NCI-H1694 treated with DMSO at 0.1 percent for 48 hours (cell line): Measurements from ENCODE around the gene NEK4.
"Not testable (repeated sequence)": the region's sequence is repeated elsewhere in the genome, so short reads cannot be mapped to it uniquely, and the experiment has no call there.

Experiments used
- DNase-seq: peaks from one replicate; lab custom pipeline; 2025; lab: John Stamatoyannopoulos, UW

Gene NEK4

GRCh38 chr3:52731590-52731989 lies 39.1 kb downstream of the NEK4 start:
- DNase-seq, result no peak

DNA sequence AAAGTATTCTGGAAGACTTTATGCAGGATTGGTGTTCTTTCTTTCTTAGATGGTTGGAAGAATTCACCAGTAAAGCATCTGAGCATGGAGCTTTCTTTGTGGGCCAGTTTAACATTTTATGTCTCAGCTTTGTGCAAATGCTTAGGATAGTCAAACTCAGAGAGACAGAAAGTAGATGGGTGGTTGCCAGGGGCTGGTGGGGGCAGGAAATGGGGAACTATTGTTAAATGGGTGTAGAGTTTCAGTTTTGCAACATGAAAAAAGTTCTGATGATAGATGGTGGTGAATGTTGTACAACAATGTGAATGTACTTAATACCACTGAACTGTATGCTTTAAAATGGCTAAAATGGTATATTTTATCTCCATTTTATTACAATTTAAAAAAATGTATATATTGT lies 40.1 kb downstream of the NEK4 start:
- DNase-seq, result no peak

- not testable (repeated sequence) for DNase-seq
Measured at GRCh38 chr3:52728753-52729152, 42.0 kb downstream of the NEK4 start.

GRCh38 chr3:52724511-52724910 lies 46.2 kb downstream of the NEK4 start:
- no peak for DNase-seq

DNA sequence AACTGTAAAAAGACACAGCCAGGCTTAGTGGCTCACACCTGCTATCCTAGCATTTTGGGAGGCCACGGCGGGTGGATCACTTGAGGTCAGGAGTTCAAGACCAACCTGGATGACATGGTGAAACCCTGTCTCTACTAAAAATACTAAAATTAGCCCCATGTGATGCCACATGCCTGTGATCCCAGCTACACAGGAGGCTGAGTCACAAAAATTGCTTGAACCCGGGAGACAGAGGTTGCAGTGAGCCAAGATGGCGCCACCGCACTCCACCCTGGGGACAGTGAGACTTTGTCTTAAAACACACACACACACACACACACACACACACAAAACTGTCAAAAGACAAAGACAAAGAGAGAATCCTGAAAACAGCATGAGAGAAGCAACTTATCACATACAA lies 46.8 kb downstream of the NEK4 start:
- no peak for DNase-seq

DNA sequence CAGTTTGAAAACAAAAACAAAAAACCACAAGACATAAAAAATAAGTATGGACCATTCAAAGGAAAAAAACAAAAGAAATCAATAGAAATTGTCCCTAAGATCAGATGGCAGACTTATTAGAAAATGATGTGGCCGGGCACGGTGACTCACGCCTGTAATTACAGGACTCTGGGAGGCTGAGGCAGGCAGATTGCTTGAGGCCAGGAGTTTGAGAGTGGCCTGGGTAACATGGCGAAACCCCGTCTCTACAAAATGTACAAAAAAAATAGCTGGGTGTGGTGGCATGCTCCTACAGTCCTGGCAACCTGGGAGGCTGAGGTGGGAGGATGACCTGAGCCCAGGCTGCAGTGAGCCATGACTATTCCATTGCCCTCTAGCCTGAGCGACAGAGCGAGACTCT lies 48.2 kb downstream of the NEK4 start:
- no peak for DNase-seq

DNA sequence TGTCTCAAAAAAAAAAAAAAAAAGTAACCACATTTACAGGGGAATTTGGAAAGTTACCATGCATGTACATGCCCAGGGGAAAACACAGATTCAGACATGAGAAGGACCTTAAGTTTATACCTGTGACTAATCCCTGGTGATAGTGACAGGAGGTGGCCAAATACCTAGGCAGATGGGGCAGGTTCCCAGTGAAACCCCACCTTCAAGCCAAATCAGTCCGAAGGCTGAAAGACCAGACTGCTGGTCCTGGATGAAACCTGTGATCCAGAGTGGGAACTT lies 49.1 kb downstream of the NEK4 start:
- no peak for DNase-seq

DNA sequence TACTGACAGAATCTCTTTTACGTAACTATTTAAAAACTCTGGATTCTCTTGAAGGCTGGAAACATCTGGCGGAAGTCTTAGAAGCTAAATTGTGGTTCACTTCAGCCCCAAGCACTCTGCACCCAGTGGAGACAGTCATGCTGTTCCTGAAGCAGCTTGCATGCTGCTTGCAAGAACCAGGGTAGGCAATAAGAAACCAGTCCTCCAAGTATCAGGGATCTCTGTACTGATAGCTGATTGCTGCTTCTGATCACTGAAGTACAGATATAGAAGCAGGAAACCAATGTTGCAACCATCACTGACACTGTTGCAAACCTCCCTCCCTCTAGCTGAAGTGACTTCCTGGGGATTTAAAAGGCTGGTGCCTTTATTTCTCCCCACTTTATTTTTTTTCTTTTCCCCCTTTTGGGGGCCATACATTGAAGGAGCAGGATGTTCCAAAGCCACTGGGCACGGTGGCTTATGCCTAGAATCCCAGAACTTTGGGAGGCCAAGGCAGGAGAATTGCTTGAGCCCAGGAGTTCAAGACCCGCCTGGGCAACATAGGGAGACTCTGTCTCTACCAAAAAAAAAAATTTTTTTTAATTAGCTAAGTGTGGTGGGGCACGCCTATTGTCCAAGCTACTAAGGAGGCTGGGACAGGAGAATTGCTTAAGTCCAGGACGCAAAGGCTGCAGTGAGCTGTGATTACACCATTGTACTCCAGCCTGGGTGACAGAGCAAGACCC lies 49.6 kb downstream of the NEK4 start:
- DNase-seq, result peak; percentile 3

GRCh38 chr3:52719618-52720017 lies 51.1 kb downstream of the NEK4 start:
- DNase-seq, result no peak

GRCh38 chr3:52715714-52716305 lies 54.9 kb downstream of the NEK4 start:
- DNase-seq, result no peak

DNA sequence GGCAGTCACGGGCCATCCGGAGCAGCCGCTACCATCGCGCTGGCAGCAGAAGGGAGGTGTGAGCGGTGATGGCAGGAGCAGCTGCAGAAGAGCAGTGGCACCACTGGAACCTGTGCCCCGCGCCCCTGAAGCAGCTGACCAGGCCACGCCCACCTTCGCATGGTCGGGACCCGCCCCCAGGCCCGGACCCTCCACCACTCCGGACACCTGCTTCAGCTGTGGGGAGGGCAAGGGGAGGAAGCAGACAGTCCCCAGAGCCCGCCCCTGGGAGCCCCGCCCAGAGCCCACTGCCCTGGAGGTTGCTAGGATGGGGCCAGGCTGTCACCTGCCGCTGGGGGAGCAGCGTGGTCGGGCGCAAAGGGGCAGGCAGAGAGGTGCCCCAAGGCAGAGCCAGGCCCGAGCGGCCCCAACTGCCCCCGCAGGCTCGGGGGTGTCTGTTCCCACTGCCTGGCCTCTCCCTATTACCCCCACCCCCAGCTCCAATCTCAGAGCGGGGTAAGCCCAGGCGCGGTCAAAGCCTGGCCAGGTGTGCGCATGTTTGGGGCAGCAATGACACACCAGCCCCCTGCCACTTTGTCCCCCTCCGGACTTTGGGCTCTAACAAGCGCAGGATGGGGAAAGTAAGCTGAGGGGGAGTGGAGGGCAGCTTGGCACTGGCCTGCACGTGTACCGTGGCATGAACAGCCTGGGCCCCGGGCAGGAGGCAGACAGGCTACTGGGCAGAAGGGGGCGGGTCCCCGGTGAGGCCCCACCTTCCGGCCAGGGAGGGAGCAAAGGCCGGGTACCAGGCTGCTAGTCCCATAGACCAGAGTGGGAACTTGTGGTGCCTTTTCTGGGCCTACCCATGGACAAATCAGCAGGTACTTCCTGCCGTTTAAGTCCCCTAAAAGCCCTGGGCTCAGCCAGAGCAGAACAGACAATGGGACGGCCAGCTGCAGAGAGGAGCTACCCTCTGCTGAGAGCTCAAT lies 56.1 kb downstream of the NEK4 start:
- DNase-seq, result no peak

- no peak for DNase-seq
Measured at GRCh38 chr3:52712291-52713212, 58.2 kb downstream of the NEK4 start.

GRCh38 chr3:52710512-52710911 lies 60.2 kb downstream of the NEK4 start:
- DNase-seq, result no peak

GRCh38 chr3:52707585-52707984 lies 63.2 kb downstream of the NEK4 start:
- DNase-seq, result no peak

GRCh38 chr3:52705688-52706686 lies 64.8 kb downstream of the NEK4 start, which contains the start of the genes GLT8D1 and SPCS1:
GLT8D1 (minus strand) TSS chr3:52705791; CDS start chr3:52700460, 5,331 bp downstream.
SPCS1 (plus strand) TSS chr3:52706106; CDS start chr3:52706247, 141 bp downstream.
- peak; percentile 17 for DNase-seq

DNA sequence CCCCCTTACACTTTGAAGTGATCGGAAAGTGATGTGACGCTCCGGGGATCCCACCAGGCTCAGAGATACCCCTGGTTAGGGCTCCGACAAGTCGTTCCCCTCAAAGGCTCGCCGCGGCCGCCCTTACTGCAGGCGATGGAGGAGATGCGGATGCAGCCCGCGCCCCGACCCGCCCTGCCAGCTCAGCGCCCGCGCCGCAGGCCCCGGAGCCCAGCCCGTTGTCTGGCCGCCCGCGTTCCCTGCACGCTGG lies 65.4 kb downstream of the NEK4 start:
- DNase-seq, result no peak

DNA sequence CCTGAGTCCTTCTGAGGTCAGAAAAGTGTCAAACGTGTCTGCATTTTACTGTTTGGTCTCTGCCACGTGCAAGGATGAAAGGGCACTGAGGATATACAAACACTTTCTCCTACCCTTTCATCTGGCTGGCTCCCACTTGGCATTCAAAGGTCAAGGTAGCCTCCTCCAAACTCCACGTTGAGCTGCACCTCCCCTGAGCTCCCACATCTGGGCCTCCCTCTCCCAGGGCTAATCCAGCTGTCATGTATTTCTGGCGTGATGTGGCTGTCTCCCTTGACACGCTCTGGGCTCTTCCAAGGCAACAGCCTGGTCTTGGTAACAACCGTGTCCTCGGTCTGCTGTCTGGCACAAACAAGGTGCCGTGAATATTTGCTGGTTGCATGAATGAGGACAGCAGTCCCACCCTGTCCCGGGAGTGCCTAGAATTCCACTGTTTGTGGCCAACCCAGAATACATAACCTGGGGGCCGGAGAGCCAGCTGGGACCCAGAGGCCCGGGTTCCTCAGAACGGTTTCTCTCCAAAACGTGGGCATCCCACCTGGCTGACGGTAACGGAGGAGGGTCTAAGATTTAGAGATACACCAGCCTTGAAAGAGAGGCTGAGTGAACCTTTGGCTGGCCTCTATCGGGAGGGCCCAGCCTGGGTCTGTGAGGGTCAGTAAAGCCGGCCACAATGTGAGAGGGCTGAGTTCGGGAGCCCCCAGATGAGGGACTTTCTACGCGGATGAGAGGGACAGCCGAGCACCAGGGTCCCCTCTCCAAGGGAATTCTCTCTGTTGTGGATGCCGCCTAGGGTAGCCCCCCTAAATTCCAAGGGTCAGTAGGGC lies 65.9 kb downstream of the NEK4 start:
- no peak for DNase-seq

DNA sequence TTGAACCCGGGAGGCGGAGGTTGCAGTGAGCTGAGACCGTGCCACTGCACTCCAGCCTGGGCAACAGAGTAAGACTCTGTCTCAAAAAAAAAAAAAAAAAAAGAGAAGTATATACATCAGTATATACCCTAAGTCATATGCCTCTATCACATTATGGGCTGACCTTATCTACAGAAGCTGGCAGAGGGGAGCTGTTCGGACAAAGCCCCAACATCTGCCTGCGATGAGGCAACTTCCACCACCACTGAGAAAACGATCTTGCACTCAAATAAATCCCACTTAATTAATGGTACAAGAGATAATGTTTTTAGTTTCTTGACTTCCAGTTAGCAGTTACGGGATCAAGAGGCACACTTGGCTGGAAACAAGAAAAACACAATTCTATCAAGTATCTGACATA lies 67.4 kb downstream of the NEK4 start:
- DNase-seq, result no peak

DNA sequence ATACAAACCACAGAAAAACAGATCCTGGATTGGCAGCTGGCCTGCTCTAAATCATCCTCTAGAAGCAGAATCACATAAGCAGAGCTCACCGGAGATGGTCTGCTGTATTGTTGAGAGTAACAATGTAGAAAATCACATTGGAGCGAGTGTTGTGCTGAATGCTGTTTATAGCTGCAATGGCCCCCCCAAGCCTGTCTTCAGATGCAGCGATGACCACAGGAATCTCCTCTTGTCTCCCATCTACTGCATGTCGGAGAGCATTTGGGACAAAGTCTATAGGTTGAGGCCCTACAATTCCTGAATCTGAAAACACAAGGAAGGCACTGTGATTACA lies 73.1 kb downstream of the NEK4 start:
- DNase-seq, result no peak
